A549 (cell line): ENCODE measurements around the gene MMP2. TPM values are rescaled to one million over a fixed set of nuclear protein-coding genes. Genes with fewer than 3 reads are reported as not detected.

Experiments
- ATAC-seq, 2 experiments: fragments of 200-7000 bp in 1 of 2; fragments of >200 bp in 1 of 2; cut with Nextera tagmentation in 1 of 2; cut with Tn5 transposase in 1 of 2; 3 replicates each; pipeline versions ENCODE4 v1.8.0 to v1.9.1; 2018 to 2020; ENCODE audit warnings: mild to moderate bottlenecking in 1 of 2, moderate library complexity in 1 of 2
- CTCF ChIA-PET: fragments of 300-600 bp; sonication (Branson Sonifier 250); formaldehyde crosslinking; extraction: SDS; loops from one replicate; lab custom pipeline; 2021; ENCODE audit warnings: antibody characterized with exemption, inconsistent platforms; lab: Yijun Ruan, JAX
- POLR2A ChIA-PET: fragments of 350-600 bp; formaldehyde crosslinking; extraction: SDS; loops from one replicate; lab custom pipeline; 2021; ENCODE audit warnings: antibody characterized with exemption, inconsistent platforms; lab: Yijun Ruan, JAX
- DNase-seq, 2 experiments: peaks; one replicate each; pipeline versions ENCODE4 v3.0.0 to v3.0.0-alpha.2; 2011 to 2016; ENCODE audit warnings: low read depth in 1 of 2, low spot score in 1 of 2
- FAIRE-seq: peaks from 2 replicates; lab custom pipeline; 2011; peaks lifted over from hg19 to GRCh38; lab: Jason Lieb, UNC
- H3K27ac ChIP-seq, 2 experiments: fragments of >200 bp; sonication (Bioruptor Twin); formaldehyde crosslinking; 3 replicates each; pipeline ENCODE4 v1.5.1; 2016 to 2017
- H3K4me1 ChIP-seq: fragments of >200 bp; sonication (Bioruptor Twin); formaldehyde crosslinking; 3 replicates; pipeline ENCODE4 v1.6.1; 2016
- H3K4me2 ChIP-seq: fragments of >200 bp; sonication (Bioruptor Twin); formaldehyde crosslinking; 3 replicates; pipeline ENCODE4 v1.6.1; 2016
- H3K4me3 ChIP-seq: fragments of >200 bp; sonication (Bioruptor Twin); formaldehyde crosslinking; 3 replicates; pipeline ENCODE4 v1.5.1; 2016
- H3K9me3 ChIP-seq: fragments of >200 bp; sonication (Bioruptor Twin); formaldehyde crosslinking; 3 replicates; pipeline ENCODE4 v1.6.1; 2016
- BHLHE40 ChIP-seq: IDR thresholded peaks from 2 replicates; pipeline ENCODE4 v1.6.1; 2012; ENCODE audit warnings: low read depth, low read length, inconsistent platforms
- CHD4 ChIP-seq: fragments of 200-600 bp; sonication (generic); IDR thresholded peaks from 2 replicates; pipeline ENCODE4 v1.6.1; 2016; ENCODE audit warnings: antibody characterized with exemption, mild to moderate bottlenecking, borderline replicate concordance
- EHMT2 ChIP-seq: fragments of 200-600 bp; sonication (generic); IDR thresholded peaks from 2 replicates; pipeline ENCODE4 v1.6.1; 2016; ENCODE audit warnings: antibody characterized with exemption, low read depth, mild to moderate bottlenecking, moderate library complexity
- HOXB5 ChIP-seq: fragments of 250-450 bp; sonication (Bioruptor Pico); IDR thresholded peaks from 2 replicates; pipeline ENCODE4 v1.5.0; 2020; ENCODE audit warnings: mild to moderate bottlenecking, moderate library complexity
- JUN ChIP-seq, 2 experiments: fragments of >200 bp; sonication (Bioruptor Twin); formaldehyde crosslinking; IDR thresholded peaks; 2 replicates in 1 of 2; 3 replicates in 1 of 2; pipeline ENCODE4 v1.6.1; 2016 to 2017
- MAZ ChIP-seq: fragments of 150-350 bp; IDR thresholded peaks from 2 replicates; pipeline ENCODE4 v1.6.1; 2014; ENCODE audit warnings: antibody characterized with exemption, low read depth, low read length, borderline replicate concordance
- NFE2L2 ChIP-seq: fragments of 150-350 bp; conservative IDR thresholded peaks from 2 replicates; pipeline ENCODE4 v1.6.1; 2014; ENCODE audit warnings: low read length
- NPAS2 ChIP-seq: fragments of 250-450 bp; sonication (Bioruptor Pico); IDR thresholded peaks from 2 replicates; pipeline ENCODE4 v1.8.0; 2022; ENCODE audit warnings: mild to moderate bottlenecking, moderate library complexity, borderline replicate concordance
- RAD21 ChIP-seq, 2 experiments: fragments of >200 bp in 1 of 2; sonication (Bioruptor Twin) in 1 of 2; formaldehyde crosslinking in 1 of 2; IDR thresholded peaks in 1 of 2; conservative IDR thresholded peaks in 1 of 2; 2 replicates in 1 of 2; 3 replicates in 1 of 2; pipeline ENCODE4 v1.6.1; 2012 to 2018; ENCODE audit warnings: inconsistent platforms in 1 of 2
- RFX5 ChIP-seq: fragments of 450-650 bp; IDR thresholded peaks from 2 replicates; pipeline ENCODE4 v1.7.1; 2014; ENCODE audit warnings: antibody characterized with exemption, mild to moderate bottlenecking, moderate library complexity
- RNF2 ChIP-seq: fragments of 200-600 bp; sonication (generic); IDR thresholded peaks from 2 replicates; pipeline ENCODE4 v1.6.1; 2016; ENCODE audit warnings: low read depth, mild to moderate bottlenecking, antibody characterized with exemption, moderate library complexity, borderline replicate concordance
- SMC3 ChIP-seq: fragments of >200 bp; sonication (Bioruptor Twin); formaldehyde crosslinking; IDR thresholded peaks from 3 replicates; pipeline ENCODE4 v1.6.1; 2018; ENCODE audit warnings: inconsistent platforms
- TFCP2L1 ChIP-seq: fragments of 250-450 bp; sonication (Bioruptor Pico); IDR thresholded peaks from 2 replicates; pipeline ENCODE4 v1.5.0; 2021; ENCODE audit warnings: mild to moderate bottlenecking
- TP53 ChIP-seq: fragments of 250-450 bp; sonication (Bioruptor Pico); IDR thresholded peaks from 2 replicates; pipeline ENCODE4 v1.5.0; 2021; ENCODE audit warnings: mild to moderate bottlenecking, moderate library complexity
- ZC3H11A ChIP-seq: fragments of 450-650 bp; IDR thresholded peaks from 2 replicates; pipeline ENCODE4 v1.6.1; 2014; ENCODE audit warnings: antibody characterized with exemption, mild to moderate bottlenecking
- ZNF302 ChIP-seq: fragments of 250-450 bp; sonication (Bioruptor Pico); IDR thresholded peaks from 2 replicates; pipeline ENCODE4 v1.9.0; 2021; ENCODE audit warnings: inconsistent platforms, mild to moderate bottlenecking, moderate library complexity
- ZSCAN20 ChIP-seq: fragments of 250-450 bp; sonication (Bioruptor Pico); IDR thresholded peaks from 2 replicates; pipeline ENCODE4 v1.8.0; 2022; ENCODE audit warnings: mild to moderate bottlenecking, moderate library complexity
- WGBS: methylation state at CpG from one replicate; pipeline ENCODE4 v1.1.6; 2017; ENCODE audit errors: missing lambda C conversion rate; 5-methylcytosine and 5-hydroxymethylcytosine counted together
- polyA plus RNA-seq, 4 experiments: library from polyadenylated mRNA; depleted of rRNA in 3 of 4; stranded (reverse); fragments of >200 nt; fragmentation: RNase III in 1 of 4; extraction: RNeasy Plus Mini Kit Qiagen cat#74134 plus additional on column Dnase treatment in 1 of 4; gene quantifications; 2 replicates in 3 of 4; 3 replicates in 1 of 4; pipeline ENCODE4 v1.2.3, GENCODE V29; 2011 to 2017
- TF ChIP-seq, protein P1 (sequence below): fragments of >200 bp; sonication (Bioruptor Twin); formaldehyde crosslinking; IDR thresholded peaks from 3 replicates; pipeline ENCODE4 v1.6.1; 2016
- TF ChIP-seq, protein P2 (sequence below): fragments of 200-600 bp; sonication (generic); IDR thresholded peaks from 2 replicates; pipeline ENCODE4 v1.6.1; 2016; ENCODE audit warnings: antibody characterized with exemption, mild to moderate bottlenecking, moderate library complexity
- TF ChIP-seq, protein P3 (sequence below): fragments of >200 bp; sonication (Bioruptor Twin); formaldehyde crosslinking; IDR thresholded peaks from 3 replicates; pipeline ENCODE4 v1.5.1; 2016
- TF ChIP-seq, protein P4 (sequence below): fragments of 250-450 bp; sonication (Bioruptor Pico); IDR thresholded peaks from 2 replicates; pipeline ENCODE4 v1.5.0; 2021; ENCODE audit warnings: mild to moderate bottlenecking, moderate library complexity, borderline replicate concordance

MMP2 gene
- polyA plus RNA-seq, 2 of the 4 experiments (the other 2 are of a cell fraction), result 11.5 to 11.8 TPM

DNA sequence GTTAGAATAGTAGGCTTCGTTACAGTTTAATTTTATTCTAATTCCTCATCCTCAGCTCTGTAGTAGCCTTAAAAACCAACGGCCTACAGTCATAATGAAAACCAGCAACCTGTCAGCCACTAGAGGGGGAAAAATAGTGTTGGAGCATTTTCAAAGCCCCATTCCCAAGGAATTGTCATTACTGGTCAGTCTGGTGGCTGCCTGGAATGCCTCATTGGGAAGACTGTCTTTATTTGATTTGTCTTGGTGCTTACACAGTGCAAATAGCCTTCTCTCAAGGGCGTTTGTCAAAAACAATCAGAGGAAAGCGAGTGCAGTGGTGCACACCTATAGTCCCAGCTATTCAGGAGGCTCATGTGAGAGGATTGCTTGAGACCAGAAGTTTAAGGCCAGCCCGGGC lies 34.6 kb downstream of the MMP2 start (continued):
- TF ChIP-seq MAZ, result no peak

DNA sequence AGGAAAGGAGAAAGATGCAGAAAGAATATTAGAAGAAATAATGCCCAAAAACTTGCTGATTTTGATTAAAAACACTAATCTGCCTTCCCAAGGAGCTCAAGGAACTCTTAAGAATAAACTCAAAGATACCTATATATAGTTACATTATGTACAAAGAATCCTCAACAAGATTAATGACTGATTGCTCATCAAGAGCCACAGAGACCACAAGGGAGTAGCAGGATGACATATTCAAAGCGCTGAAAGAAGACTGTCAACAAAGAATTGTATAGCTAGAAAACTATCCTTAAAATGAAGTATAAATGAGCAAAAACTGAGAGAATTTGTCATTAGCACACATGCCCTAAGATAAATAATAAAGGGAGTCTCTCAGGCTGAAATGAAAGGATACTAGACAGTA lies 36.1 kb downstream of the MMP2 start:
- 95% methylated on average over 1 of the region's 1 CpG for WGBS
- FAIRE-seq, result no peak
- Histone ChIP-seq H3K4me3 (no peak overlapping the region), H3K27ac (no peak overlapping the region), H3K4me2 (no peak overlapping the region), H3K9me3 (peaks cover 18% of the 10 kb centered on the region), H3K4me1 (no peaks in the 10 kb centered on the region)
- CTCF ChIA-PET, result interaction anchor here (1.3 to 3.9 kb wide), 3 partner anchors 14 to 50 kb away, joined by 3 to 32 read pairs (median 4); no protein-coding TSS in a partner anchor
- POLR2A ChIA-PET, result no interaction called here
- ATAC-seq, result no peak
- DNase-seq, result no peak
- TF ChIP-seq MAZ, result no peak
- no peak for TF ChIP-seq NFE2L2
- no peak for TF ChIP-seq ZC3H11A
- no peak for TF ChIP-seq EHMT2
- no peak for TF ChIP-seq RAD21 (conservative IDR thresholded peaks at IDR 0.05 in 1 of 2, IDR thresholded peaks at IDR 0.05 in 1 of 2)
- TF ChIP-seq HOXB5 (CRISPR knock-in tag), result no peak
- no peak for TF ChIP-seq ZNF302
- TF ChIP-seq TP53 (CRISPR knock-in tag), result no peak
- no peak for TF ChIP-seq SMC3
- TF ChIP-seq ZSCAN20 (CRISPR knock-in tag), result no peak
- TF ChIP-seq JUN (IDR thresholded peaks at IDR 0.05), result no peak
- TF ChIP-seq, protein P1, sequence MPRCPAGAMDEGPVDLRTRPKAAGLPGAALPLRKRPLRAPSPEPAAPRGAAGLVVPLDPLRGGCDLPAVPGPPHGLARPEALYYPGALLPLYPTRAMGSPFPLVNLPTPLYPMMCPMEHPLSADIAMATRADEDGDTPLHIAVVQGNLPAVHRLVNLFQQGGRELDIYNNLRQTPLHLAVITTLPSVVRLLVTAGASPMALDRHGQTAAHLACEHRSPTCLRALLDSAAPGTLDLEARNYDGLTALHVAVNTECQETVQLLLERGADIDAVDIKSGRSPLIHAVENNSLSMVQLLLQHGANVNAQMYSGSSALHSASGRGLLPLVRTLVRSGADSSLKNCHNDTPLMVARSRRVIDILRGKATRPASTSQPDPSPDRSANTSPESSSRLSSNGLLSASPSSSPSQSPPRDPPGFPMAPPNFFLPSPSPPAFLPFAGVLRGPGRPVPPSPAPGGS, result no peak
- TF ChIP-seq, protein P2, sequence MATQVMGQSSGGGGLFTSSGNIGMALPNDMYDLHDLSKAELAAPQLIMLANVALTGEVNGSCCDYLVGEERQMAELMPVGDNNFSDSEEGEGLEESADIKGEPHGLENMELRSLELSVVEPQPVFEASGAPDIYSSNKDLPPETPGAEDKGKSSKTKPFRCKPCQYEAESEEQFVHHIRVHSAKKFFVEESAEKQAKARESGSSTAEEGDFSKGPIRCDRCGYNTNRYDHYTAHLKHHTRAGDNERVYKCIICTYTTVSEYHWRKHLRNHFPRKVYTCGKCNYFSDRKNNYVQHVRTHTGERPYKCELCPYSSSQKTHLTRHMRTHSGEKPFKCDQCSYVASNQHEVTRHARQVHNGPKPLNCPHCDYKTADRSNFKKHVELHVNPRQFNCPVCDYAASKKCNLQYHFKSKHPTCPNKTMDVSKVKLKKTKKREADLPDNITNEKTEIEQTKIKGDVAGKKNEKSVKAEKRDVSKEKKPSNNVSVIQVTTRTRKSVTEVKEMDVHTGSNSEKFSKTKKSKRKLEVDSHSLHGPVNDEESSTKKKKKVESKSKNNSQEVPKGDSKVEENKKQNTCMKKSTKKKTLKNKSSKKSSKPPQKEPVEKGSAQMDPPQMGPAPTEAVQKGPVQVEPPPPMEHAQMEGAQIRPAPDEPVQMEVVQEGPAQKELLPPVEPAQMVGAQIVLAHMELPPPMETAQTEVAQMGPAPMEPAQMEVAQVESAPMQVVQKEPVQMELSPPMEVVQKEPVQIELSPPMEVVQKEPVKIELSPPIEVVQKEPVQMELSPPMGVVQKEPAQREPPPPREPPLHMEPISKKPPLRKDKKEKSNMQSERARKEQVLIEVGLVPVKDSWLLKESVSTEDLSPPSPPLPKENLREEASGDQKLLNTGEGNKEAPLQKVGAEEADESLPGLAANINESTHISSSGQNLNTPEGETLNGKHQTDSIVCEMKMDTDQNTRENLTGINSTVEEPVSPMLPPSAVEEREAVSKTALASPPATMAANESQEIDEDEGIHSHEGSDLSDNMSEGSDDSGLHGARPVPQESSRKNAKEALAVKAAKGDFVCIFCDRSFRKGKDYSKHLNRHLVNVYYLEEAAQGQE, result no peak
- TF ChIP-seq, protein P3, sequence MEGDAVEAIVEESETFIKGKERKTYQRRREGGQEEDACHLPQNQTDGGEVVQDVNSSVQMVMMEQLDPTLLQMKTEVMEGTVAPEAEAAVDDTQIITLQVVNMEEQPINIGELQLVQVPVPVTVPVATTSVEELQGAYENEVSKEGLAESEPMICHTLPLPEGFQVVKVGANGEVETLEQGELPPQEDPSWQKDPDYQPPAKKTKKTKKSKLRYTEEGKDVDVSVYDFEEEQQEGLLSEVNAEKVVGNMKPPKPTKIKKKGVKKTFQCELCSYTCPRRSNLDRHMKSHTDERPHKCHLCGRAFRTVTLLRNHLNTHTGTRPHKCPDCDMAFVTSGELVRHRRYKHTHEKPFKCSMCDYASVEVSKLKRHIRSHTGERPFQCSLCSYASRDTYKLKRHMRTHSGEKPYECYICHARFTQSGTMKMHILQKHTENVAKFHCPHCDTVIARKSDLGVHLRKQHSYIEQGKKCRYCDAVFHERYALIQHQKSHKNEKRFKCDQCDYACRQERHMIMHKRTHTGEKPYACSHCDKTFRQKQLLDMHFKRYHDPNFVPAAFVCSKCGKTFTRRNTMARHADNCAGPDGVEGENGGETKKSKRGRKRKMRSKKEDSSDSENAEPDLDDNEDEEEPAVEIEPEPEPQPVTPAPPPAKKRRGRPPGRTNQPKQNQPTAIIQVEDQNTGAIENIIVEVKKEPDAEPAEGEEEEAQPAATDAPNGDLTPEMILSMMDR, result no peak
- no peak for TF ChIP-seq TFCP2L1 (CRISPR knock-in tag)

DNA sequence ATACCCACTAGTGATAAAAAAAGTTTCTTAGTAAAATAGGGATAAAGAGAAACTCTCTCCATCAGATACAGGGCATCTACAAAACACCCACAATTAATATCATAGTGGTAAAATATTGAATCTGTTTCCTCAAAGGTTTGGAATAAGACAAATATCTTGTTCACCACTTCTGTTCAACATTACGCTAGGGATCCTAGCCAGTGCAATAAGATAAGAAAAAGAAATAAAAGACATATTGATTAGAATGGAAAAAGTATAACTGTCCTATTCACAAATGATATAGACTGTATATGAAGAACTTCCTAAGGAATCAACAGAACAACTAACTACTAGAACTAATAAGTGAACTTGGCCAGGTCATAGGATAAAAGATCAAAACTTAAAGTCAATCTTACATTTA lies 42.8 kb downstream of the MMP2 start:
- Histone ChIP-seq H3K4me2 (no peak overlapping the region), H3K27ac (no peak overlapping the region), H3K4me1 (no peaks in the 10 kb centered on the region), H3K4me3 (no peak overlapping the region), H3K9me3 (no peaks in the 10 kb centered on the region)
- DNase-seq (no peak), FAIRE-seq (no peak), ATAC-seq (no peak)
- CTCF ChIA-PET, result interaction anchor here (1.0 kb wide), 1 partner anchor 9 kb away, joined by 3 read pairs; no protein-coding TSS in a partner anchor
- no peak for TF ChIP-seq TP53 (CRISPR knock-in tag)
- no peak for TF ChIP-seq NPAS2 (CRISPR knock-in tag)
- TF ChIP-seq, protein P4, sequence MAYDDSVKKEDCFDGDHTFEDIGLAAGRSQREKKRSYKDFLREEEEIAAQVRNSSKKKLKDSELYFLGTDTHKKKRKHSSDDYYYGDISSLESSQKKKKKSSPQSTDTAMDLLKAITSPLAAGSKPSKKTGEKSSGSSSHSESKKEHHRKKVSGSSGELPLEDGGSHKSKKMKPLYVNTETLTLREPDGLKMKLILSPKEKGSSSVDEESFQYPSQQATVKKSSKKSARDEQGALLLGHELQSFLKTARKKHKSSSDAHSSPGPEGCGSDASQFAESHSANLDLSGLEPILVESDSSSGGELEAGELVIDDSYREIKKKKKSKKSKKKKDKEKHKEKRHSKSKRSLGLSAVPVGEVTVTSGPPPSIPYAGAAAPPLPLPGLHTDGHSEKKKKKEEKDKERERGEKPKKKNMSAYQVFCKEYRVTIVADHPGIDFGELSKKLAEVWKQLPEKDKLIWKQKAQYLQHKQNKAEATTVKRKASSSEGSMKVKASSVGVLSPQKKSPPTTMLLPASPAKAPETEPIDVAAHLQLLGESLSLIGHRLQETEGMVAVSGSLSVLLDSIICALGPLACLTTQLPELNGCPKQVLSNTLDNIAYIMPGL (CRISPR knock-in tag), result no peak
- TF ChIP-seq SMC3, result no peak
- TF ChIP-seq BHLHE40, result no peak
- no peak for TF ChIP-seq CHD4
- no peak for TF ChIP-seq RNF2
- no peak for TF ChIP-seq RFX5
- POLR2A ChIA-PET, result no interaction called here
- WGBS, result 26% methylated on average over 1 of the region's 1 CpG
